ENCODE measurements around the gene MAP2K7.
"Not testable (repeated sequence)": the region's sequence is repeated elsewhere in the genome, so short reads cannot be mapped to it uniquely, and the experiment has no call there.

Gene MAP2K7

GRCh38 chr19:7919610-7920518 is 16.2 kb downstream of the MAP2K7 start, which contains the start of gene SNAPC2:
Gene SNAPC2, plus strand, starts transcription at chr19:7920338. Its CDS starts 29 bp downstream, at chr19:7920367.
- peak; percentile 92 for DNase-seq (ENCODE audit: low read depth in 2 of 2)

- DNase-seq (ENCODE audit: low read depth in 2 of 2), result peak; percentile 99 to 100
Measured at GRCh38 chr19:7920519-7921301, 17.0 kb downstream of the MAP2K7 start.

DNA sequence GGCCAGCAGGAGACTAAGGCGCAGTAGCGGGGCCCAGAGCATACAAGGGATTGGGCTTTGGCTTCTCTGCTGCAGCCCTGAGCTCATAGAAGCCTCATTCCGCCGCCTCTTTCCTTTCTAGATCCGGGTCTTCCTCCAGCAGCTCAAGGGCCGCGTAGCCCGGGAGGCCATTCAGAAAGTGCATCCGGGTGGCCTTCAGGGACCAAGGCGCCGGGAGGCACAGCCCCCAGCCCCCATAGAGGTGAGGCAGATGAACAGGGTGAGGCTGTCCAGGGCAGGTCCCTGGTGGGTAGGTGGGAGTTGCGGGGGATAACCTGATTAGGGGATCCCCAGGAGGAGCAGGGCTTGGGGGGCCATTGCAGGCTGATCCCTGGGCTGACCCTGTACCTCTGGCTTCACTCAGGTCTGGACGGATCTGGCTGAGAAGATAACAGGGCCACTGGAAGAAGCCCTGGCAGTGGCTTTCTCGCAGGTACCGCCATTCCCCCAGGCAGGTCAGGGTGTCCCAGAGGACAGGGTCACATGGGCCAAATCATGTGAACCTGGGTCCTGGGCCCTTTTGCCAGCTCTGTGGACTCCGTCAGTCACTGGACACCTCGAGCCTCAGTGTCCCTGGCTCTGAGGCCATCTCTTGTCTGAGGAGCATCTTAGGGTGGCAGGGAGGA is 17.8 kb downstream of the MAP2K7 start:
- no peak for DNase-seq (ENCODE audit: low read depth in 2 of 2)

- no peak for DNase-seq (ENCODE audit: low read depth in 2 of 2)
Measured at GRCh38 chr19:7921967-7922835, 18.5 kb downstream of the MAP2K7 start.

GRCh38 chr19:7922836-7923195 is 19.1 kb downstream of the MAP2K7 start:
- no peak for DNase-seq (ENCODE audit: low read depth in 2 of 2)

GRCh38 chr19:7923295-7924191 is 19.9 kb downstream of the MAP2K7 start:
- no peak for DNase-seq (ENCODE audit: low read depth in 2 of 2)

- no peak for DNase-seq (ENCODE audit: low read depth in 2 of 2)
Measured at GRCh38 chr19:7924241-7924640, 20.6 kb downstream of the MAP2K7 start.

DNA sequence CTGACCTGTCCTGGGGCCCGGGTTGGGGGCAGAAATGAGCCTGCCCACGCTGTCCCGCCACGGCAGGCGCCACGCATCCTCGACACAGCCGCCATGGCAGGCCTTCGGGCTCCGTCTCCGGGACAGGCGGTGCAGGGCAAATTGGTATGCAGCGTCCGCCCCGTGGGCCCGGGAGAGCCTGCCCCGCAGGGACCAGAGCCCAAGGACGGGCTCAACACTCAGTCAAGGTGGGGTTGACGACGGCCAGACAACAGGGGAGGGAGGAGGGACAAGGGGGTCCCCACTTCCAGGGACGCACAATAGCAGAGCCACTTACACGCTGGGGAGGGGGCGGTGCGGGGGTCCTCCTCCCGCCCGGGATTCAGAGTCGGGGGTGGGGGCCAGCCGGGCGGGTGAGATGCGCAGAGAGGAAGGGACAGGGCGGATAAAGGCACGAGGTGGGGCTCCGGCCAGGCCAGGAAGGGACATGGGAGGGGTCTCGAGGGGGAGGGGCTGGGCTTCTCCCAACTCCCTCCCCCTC is 21.0 kb downstream of the MAP2K7 start:
- no peak for DNase-seq (ENCODE audit: low read depth in 2 of 2)

DNA sequence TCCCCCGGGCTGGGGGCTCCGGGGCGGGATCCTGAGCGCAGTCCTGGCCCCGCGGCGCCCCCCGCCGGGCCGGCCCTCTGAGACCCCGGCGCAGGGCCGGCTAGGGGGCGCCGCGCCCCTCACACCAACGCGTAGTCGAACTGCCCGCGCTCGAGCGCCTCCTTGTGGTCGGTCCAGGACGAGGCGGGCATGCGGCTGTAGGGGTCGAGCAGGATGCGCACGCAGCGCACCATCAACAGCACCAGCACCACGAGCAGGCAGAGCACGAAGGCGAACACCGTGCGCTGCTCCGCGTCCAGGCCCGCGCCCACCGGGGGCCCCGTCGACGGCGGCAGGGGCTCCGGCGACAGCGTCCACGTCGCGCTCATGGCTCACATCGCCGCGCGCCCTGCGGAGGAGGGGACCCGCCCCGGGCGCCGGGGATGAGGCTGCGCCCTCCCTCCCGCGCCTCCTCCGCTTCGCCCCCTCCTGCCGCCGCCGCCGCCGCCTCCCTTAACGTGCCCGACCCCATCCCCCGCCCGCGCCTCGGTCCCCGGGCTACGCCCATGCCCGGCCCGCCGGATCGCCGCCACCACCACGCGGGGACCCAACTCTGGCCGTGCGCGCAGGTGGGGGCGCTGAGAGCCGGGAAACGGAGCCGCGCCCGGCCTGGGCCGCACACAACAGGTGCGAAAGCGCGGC is 21.6 kb downstream of the MAP2K7 start:
- peak; percentile 56 to 64 for DNase-seq (ENCODE audit: low read depth in 2 of 2)

- peak; percentile 61 to 69 for DNase-seq (ENCODE audit: low read depth in 2 of 2)
Measured at GRCh38 chr19:7926021-7926726, 22.5 kb downstream of the MAP2K7 start, which contains the start of gene CTXN1. Gene CTXN1, minus strand, starts transcription at chr19:7926135. Its CDS starts 597 bp downstream, at chr19:7925538.

- no peak for DNase-seq (ENCODE audit: low read depth in 2 of 2)
Measured at GRCh38 chr19:7926727-7927604, 23.3 kb downstream of the MAP2K7 start.

DNA sequence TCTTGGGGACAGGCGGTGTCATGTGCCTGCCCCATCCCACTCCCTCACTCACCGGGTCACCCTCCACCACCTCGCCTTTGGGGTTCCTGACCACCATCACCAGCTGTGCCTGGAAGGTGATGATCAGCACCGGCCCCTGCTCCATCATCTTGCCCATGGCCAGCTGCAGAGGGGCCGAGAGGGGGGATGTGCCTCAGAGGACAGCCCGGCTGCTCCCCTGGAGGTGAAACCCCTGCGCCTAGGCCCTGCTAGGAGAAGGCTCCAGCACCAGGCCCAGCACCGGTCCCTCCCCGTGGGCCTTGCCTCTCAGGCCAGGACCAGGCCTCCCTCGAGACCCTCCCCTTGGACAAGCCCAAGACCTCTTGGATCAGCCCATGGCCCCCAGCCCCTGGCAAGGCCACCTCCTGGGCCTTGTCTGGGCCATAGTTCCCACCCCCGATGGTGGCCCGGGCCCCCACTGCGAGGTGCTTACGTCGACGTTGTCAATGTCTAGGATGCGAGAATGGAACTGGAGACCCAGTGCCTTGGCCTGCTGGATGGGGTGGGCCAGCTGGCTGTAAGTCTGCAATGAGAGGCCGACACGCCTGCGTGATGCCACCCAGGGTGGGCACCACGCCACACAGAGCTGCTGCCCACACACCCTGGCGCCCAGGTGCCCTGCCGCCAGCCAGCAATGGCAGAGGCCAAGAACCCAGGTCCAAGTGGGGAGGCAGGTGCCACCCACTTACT is 24.1 kb downstream of the MAP2K7 start:
- DNase-seq (ENCODE audit: low read depth in 2 of 2), result no peak

DNA sequence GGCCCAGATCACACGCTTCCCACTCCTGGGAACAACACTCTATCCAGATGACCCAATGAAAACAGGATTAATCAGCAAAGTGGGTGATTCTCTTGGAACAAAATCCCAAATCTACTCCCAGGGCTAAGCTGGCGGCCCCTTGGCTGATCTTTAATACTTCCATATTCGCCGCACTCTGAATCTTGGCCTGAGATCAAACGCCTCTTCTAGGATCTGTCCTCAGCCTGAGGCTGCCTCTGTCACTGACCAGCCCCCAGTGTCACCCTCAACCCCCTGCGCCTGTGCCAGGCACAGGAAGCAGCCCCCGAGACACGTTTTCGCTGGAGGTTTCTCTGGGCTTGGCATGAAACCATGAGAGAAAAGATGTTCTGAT is 24.6 kb downstream of the MAP2K7 start:
- no peak for DNase-seq (ENCODE audit: low read depth in 2 of 2)

- DNase-seq (ENCODE audit: low read depth in 2 of 2), result peak; percentile 45 to 50
Measured at GRCh38 chr19:7928741-7929701, 25.3 kb downstream of the MAP2K7 start.

- not testable (repeated sequence) for DNase-seq (ENCODE audit: low read depth in 2 of 2)
Measured at GRCh38 chr19:7930030-7930429, 26.4 kb downstream of the MAP2K7 start.

DNA sequence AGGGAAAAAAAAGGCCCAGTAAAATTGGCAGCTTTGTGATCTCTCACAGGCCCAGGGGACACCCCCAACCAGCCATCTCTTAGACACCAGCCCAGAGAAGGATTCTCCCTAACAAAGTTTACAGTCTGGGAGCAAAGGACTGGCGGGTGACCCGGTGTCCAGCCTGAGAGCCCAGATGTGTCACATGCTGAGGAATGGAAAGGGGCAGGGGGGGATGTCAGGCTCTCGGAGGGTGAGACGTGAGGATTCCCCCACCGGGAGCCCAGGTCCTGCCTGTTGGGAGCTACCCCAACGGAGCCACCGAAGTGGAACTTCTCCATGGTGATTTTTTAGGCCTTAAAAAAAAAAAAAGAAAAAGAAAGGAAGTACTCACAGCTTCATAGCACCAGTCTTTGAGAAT is 27.1 kb downstream of the MAP2K7 start:
- no peak for DNase-seq (ENCODE audit: low read depth in 2 of 2)
